GM21717 (cell line): Measurements from ENCODE around the gene ATXN2L.

Experiments used
- ATAC-seq: cut with Tn5 transposase; IDR thresholded peaks from one replicate; pipeline ENCODE4 v1.9.1; 2021; ENCODE audit warnings: mild to moderate bottlenecking, moderate library complexity; ENCODE audit not compliant: unreplicated experiment

ATXN2L gene

DNA sequence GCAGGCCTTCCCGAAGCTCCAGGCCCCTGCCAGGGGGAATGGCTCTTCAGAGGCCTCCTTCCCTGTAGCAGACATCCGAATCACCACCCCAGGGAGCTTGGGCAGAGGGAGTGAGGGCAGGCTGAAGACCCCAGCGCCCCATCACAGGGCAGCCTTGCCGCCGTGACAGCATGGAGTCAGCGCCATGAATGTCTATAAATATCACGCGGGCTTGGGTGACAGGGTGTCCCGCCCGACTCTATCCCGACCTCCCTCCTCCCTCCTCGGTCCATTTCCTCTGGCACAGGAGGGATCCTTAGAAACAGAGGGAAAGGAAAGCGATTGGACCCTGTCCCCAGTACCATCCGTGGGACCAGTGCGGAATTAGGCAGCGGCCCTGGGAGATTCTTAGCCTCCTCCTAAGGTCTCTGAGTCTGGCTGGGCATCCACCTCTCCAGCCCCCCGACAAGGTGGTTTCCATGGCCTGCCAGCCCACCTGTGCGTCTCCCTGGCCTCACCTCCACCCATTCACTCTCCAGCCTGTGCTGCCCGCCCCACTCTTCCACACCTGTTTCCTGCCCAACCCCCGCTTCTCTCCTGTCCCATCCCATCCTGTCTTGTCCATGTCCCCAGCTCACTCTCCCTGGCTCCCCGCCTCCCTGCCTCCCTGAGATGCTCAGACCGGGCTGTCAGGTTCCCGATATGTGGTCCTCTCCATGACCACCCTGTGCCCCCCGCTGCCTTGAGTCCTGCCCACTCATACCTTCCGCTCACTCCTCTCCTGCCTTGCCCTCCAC, 60.6 kb downstream of the ATXN2L start:
- ATAC-seq, result no peak

DNA sequence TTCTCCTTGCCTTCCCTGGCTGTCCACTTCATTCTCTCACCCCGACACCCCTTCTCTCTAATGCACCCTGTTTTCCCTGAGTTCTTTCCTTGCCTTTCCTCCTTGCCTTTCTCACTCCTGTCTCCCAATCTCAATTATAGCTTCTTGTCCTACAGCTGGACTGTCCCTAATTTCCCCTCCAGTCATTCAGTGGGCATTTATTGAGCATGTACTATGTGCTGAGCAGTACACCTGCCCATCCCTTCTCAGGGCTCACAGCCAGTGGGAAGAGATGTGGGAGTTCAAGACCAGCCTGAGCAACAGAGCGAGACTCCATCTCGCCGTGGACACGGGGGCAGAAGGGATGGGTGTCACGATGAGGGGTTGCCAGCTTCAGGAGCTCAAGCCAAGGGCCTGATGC, 61.2 kb downstream of the ATXN2L start:
- no peak for ATAC-seq
